Astrocyte of the spinal cord (primary cell): Measurements from ENCODE around the gene THRSP.
"Not testable (repeated sequence)": the region's sequence is repeated elsewhere in the genome, so short reads cannot be mapped to it uniquely, and the experiment has no call there.

Source experiments
- DNase-seq: peaks from one replicate; pipeline ENCODE4 v3.0.0; 2011; ENCODE audit warnings: low read depth, low spot score
- H3K4me3 ChIP-seq: 2 replicates; pipeline ENCODE4 v1.5.1; 2011; ENCODE audit warnings: low read depth, mild to moderate bottlenecking, low read length, moderate library complexity
- in situ Hi-C: cut with HindIII; loops from 2 replicates; pipeline ENCODE4 v1.10.0; 2017; ENCODE audit warnings: low sequenced_read_pairs
- TF ChIP-seq, protein P1 (sequence below): IDR thresholded peaks from 2 replicates; pipeline ENCODE4 v1.5.1; 2012; ENCODE audit warnings: low read depth, mild to moderate bottlenecking, low read length, inconsistent platforms

The THRSP gene

DNA sequence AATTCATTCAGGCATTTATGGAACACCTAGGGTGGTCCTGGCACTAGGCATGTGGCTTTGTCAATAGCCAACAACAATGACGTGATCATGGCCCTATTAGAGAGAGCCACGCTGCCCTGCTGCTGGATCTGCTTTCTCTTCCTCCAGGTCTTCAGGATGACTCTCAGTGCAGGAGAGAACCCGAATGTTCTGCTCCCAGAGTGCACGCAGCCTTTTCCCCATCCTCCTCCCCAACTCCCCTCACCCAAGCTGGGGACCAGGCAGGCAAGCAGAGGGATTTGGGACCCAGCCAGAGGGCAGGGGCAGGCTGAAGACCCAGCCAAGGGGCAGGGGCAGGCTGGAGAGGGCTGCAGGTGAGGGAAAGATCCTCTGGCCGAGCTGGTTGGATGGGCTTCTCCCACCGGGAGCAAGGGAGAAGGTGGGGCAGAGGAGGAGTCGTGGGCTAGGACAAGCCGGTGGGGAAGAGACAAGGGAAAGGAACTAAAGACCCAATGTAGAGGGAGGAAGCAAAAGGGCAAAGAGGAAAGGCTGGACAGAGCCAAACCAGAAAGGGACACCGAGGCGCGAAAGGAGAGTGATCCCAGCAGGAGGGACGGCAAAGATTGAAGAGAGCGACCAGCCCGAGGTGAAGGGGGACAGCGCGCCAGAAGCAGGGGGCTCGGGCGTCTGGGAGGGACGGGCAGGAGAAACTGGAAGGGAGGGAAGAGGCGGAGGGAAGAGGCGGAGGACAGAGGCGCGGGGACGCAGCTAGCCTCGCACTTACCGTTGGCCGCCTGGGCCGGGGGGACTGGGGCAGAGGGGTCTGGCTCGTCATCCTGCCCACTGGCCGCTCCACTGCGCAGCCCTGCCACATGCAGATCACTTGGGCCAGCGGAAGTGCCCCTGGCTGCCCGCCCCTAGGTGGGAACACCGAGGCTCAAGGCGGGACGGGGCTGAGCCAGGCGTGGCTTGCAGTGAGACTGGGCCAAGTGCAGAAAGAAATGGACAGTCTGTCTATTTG, 41.0 kb upstream of the THRSP start, which contains the start of gene KCTD14:
Gene KCTD14, minus strand, starts transcription at position 880 of the 1,000 bp plus-strand sequence. Its CDS starts 27 bp downstream, at position 853.
- in situ Hi-C loops, result no loop called here
- no peak for DNase-seq
- H3K4me3 ChIP-seq, result peak within 1 kb of the TSS; percentile 51
- TF ChIP-seq, protein P1, sequence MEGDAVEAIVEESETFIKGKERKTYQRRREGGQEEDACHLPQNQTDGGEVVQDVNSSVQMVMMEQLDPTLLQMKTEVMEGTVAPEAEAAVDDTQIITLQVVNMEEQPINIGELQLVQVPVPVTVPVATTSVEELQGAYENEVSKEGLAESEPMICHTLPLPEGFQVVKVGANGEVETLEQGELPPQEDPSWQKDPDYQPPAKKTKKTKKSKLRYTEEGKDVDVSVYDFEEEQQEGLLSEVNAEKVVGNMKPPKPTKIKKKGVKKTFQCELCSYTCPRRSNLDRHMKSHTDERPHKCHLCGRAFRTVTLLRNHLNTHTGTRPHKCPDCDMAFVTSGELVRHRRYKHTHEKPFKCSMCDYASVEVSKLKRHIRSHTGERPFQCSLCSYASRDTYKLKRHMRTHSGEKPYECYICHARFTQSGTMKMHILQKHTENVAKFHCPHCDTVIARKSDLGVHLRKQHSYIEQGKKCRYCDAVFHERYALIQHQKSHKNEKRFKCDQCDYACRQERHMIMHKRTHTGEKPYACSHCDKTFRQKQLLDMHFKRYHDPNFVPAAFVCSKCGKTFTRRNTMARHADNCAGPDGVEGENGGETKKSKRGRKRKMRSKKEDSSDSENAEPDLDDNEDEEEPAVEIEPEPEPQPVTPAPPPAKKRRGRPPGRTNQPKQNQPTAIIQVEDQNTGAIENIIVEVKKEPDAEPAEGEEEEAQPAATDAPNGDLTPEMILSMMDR, result no peak

- H3K4me3 ChIP-seq, result peak overlapping the region; percentile 51
- in situ Hi-C loops, result no loop called here
- no peak for DNase-seq
- TF ChIP-seq, protein P1, result no peak
Observed at GRCh38 chr11:78023426-78023825, 40.2 kb upstream of the THRSP start.

DNA sequence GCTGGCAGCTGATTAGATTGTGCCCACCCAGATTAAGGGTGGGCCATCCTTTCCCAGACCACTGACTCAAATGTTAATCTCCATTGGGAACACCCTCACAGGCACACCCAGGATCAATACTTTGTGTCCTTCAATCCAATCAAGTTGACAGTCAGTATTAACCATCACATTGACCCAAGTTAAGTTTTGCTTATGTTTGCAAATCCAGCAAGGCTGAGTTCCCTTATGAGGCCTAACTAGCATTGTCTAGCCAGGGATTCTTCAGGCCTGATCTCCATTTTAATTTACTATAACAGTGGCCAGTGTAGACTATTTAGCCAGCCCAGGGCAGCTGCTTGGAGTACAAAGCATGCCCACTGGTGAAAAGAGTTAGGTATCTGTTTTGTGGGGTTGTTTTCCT, 38.3 kb upstream of the THRSP start:
- H3K4me3 ChIP-seq, result no peak overlapping the region
- in situ Hi-C loops, result no loop called here
- TF ChIP-seq, protein P1, result no peak
- DNase-seq, result no peak

GRCh38 chr11:78027759-78028158, 35.9 kb upstream of the THRSP start:
- H3K4me3 ChIP-seq, result no peak overlapping the region
- no peak for DNase-seq
- in situ Hi-C loops, result no loop called here
- TF ChIP-seq, protein P1, result no peak

GRCh38 chr11:78028423-78028822, 35.2 kb upstream of the THRSP start:
- DNase-seq, H3K4me3 ChIP-seq, in situ Hi-C loops: not testable (repeated sequence)

GRCh38 chr11:78030429-78031325, 33.0 kb upstream of the THRSP start:
- in situ Hi-C loops, result no loop called here
- TF ChIP-seq, protein P1, result no peak
- peak; percentile 78 for DNase-seq

More at GRCh38 chr11:78030429-78031325, 33.0 kb upstream of the THRSP start:
- H3K4me3 ChIP-seq, result no peak overlapping the region
